ENCODE data around the gene NNT.
"Not testable (repeated sequence)": the region's sequence is repeated elsewhere in the genome, so short reads cannot be mapped to it uniquely, and the experiment has no call there.

GRCh38 chr5:43745923-43746548, 143.1 kb downstream of the NNT start:
- TF ChIP-seq POLR2A (IDR thresholded peaks at IDR 0.05; ENCODE audit: low read depth, low read length); POLR2AphosphoS5 (IDR thresholded peaks at IDR 0.05; ENCODE audit: low read depth, low read length); POU2F2 (IDR thresholded peaks at IDR 0.05; ENCODE audit: low read depth, low read length); SPI1 (IDR thresholded peaks at IDR 0.05; ENCODE audit: low read depth, low read length); TAF1 (IDR thresholded peaks at IDR 0.05; ENCODE audit: low read depth, low read length); PAX5 (IDR thresholded peaks at IDR 0.05; ENCODE audit: insufficient read depth, low read length, severe bottlenecking): not testable (repeated sequence)

All from GM12891 (cell line).